ENCODE measurements around the gene PDRG1.

GRCh38 chr20:31926493-31926892, 25.4 kb downstream of the PDRG1 start:
- TF ChIP-seq FOXP2 (optimal IDR thresholded peaks at IDR 0.05; ENCODE audit: borderline replicate concordance, extremely low read depth, extremely low read length, insufficient read depth) (no peak), REST (IDR thresholded peaks at IDR 0.05; ENCODE audit: insufficient read depth in 1 of 2, low read depth in 2 of 2, low read length in 2 of 2) (no peak), POLR2AphosphoS5 (IDR thresholded peaks at IDR 0.05; ENCODE audit: low read depth, low read length) (no peak), TAF1 (IDR thresholded peaks at IDR 0.05; ENCODE audit: borderline replicate concordance, insufficient read depth, low read length) (no peak), SIN3A (IDR thresholded peaks at IDR 0.05; ENCODE audit: borderline replicate concordance, insufficient read depth, low read length) (no peak)
